ENCODE results near the gene KRT37.

Gene KRT37

GRCh38 chr17:41377546-41377945 lies 46.8 kb downstream of the KRT37 start:
- DNase-seq (ENCODE audit: low read depth in 4 of 4, low spot score in 1 of 4): no peak
